T-helper 1 cell (primary cell): ENCODE measurements around the gene FAM120C.
A peak's percentile ranks its signal among the peaks of the same experiment; 100 is the strongest.

Experiments used
- DNase-seq, 5 donors: peaks; one replicate each; pipeline ENCODE4 v3.0.0-alpha.2; 2012 to 2020
- total RNA-seq, 4 donors: gene quantifications; one replicate each; lab custom pipeline; 2026; lab: John Stamatoyannopoulos, UW

The FAM120C gene, protein sequence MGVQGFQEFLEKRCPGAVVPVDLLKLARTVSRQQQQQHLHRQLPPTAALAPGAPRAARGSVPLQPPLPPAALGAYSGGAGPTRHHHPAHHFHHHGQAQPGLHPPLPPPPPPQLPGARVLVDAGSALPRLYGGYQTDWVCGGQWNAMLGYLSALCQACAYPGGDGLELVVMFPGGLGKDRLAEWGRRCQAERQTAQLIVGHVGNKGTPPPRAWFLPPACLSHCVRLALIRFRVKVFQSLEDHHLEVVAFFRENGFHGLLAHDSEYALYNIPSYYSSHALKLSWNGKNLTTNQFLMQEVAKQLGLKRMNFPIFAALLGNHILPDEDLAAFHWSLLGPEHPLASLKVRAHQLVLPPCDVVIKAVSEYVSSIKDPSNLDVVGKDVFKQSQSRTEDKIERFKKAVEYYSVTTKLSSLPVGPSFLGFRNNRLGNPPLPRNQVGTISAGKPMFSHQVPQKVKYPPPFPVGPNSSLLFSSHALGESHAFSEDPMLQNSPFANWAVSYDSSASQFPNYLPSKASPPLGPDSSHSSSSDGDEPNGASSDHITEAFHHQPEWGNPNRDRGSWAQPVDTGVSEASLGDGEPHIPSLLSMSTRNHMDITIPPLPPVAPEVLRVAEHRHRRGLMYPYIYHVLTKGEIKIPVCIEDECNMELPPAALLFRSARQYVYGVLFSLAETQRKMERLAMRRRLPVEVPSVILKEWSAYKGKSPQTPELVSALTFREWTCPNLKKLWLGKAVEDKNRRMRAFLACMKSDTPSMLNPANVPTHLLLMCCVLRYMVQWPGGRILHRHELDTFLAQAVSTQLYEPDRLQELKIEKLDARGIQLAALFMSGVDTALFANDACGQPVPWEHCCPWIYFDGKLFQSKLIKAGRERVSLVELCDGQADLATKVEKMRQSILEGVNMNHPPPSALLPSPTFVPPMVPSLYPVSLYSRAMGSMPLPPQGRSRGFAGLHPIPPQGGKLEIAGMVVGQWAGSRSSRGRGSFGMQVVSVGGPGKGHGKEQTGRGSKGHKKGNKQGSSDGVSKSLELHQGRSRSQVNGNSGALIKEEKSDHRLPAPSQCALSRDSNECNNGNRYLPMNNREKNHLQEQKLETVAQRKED
- total RNA-seq = 8.7 to 15.8 (median 11.0) reads per million in 4 donors

DNA sequence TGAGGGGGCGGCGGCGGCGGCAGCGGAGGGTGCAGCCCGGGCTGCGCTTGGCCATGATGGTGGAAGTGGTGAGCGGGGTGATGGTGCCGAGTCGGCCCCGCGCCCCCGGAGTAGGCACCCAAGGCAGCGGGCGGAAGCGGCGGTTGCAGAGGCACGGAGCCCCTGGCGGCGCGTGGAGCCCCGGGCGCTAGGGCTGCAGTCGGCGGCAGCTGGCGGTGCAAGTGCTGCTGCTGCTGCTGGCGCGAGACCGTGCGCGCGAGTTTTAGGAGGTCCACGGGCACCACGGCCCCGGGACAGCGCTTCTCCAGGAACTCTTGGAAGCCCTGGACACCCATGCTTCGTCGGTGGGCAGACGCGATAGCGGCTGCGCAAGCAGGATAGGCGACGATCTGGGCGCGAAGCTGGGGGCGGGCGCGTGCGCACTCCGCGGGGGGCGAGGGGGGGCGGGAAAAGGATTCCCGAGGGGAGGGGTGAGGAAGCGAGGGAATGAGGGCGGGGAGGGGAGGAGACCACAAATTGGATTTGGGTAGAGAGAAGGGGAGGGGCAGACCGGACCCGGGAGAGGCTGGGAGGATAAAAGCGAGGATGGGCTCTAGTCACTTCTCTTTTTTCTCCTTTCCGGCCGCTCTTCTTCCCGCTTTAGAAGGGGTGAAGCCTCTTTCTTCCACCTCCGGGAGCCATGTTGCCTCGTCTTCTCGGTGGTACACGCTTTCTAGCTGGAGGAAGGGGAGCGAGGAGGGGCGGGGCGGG, at the start of gene FAM120C:
FAM120C (minus strand) TSS at position 391 of the 750 bp plus-strand sequence; CDS start at position 335, 56 bp downstream.
- peak; percentile 26 to 82 (median 50) for DNase-seq

DNA sequence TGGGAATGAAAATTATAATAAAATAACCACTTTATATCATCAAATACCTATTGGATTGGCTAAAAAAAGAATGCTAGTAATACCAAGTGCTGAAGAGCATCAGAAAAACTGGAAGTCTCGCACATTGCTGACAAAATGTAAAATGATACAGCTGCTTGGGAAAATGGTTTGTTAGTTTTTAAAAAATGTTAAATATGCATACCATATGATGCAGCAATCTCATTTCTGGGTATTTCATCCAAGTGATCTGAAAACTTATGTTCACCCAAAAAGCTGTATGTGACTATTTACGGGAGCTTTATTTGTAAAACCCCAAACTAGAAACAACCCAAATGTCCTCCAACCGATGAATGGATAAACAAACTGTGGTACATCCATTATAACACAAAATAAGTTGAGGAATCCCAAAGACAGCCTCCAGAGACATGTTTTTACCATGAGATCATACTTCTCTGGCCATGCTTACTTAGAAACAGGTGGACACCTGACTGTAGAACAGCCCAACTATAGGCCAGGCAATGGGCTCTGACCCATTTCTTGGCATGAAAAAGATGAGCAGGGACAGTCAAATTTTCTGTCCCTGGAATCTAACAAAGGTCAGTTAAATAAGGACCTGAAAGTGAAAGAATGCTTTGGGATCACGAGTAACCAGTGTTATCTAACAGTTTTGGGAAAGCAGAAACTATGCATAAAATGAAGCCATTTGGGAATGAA, 47.5 kb upstream of the FAM120C start:
- DNase-seq = no peak

DNA sequence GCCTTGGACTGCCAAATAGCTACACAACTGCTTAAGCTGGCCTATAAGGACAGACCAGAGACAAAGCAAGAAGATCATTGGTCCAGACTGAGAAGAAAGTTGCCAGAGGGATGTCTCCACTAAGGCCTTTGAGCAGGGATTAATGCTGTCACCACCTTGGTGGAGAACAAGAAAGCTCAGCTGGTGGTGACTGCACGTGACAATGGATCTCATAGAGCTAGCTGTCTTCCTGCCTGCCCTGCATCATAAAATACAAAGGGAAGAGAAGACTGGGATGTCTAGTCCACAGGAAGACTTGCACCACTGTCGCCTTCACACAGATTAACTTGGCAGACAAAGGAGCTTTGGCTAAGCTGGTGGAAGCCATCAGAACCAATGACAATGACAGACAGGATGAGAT, 40.5 kb upstream of the FAM120C start:
- DNase-seq = no peak

DNA sequence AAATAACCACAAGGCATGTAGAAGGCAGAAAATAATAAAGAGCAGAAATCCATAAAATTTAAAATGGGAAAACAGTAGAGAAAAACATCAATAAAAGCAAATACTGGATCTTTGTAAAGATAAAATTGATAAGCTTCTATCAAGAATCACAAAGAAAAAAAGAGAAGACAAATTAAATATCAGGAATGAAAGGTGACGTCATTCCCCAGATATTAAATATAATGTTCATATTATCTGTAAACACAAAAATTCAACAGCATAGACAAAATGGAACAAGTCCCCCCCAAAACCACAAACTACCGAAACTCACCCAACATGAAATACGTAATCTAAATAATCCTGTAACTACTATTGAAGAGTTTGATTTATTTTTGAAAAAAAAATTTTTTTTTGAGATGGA, 30.5 kb upstream of the FAM120C start:
- DNase-seq = no peak

DNA sequence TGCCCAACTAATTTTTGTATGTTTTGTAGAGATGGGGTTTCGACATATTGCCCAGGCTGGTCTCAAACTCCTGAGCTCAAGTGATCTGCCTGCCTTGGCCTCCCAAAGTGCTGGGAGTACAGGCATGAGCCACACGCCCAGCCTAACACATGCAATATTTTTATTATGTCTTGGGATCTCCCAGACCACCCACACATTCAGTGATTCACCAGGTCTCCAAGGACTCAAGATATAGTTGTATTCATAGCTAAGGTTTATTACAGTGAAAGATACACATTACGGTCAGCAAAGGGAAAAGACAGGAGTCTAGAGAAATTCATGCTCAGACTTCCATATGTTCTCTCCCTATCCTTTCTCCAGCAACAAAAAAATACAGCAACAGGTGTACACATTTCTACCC, 25.5 kb upstream of the FAM120C start:
- DNase-seq = no peak

DNA sequence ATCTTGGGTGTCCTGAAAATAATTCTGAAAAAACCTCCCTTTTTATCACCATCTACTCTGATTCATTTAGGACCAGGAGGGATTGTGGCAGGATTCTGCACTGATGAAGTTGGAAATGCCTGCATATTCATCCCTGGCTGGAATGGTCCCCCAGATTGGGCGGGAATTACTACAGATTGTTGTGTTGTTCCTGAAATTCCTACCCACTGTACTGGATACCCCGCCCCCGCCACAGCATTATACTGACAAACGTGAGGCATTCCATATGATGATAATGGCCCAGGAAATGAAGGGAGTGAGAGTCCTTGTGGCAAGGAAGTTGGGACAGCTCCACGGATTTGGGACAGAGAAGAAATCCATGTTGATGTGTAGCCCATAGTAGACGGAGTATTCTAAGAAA, 15.2 kb upstream of the FAM120C start:
- no peak for DNase-seq

DNA sequence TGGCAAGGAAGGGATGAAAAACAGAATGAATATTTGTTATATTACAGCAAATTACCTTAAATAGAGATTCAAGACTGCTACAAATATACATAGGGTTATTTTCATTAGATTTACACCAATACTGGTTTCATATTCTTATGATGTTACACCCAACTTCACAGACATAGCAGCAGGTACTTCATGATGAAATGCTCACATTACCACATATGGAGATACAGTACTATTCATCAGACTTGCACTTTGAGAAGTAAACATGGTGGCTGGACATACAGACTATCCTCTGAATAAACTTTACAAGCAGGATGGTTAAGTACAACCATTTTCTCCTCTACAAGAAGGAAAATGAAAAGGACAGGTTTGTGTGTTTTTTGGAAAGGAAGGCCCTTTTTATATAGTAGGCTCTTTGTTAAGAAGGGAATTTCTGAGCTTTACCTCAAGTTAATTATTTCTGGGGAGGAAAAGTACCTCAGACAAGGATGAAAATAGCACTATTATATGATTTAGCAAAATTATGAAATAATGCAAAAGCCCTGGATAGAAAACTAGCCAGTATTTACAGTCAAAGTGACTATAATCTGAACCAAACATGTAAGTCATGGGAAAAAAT, 12.0 kb upstream of the FAM120C start:
- no peak for DNase-seq

DNA sequence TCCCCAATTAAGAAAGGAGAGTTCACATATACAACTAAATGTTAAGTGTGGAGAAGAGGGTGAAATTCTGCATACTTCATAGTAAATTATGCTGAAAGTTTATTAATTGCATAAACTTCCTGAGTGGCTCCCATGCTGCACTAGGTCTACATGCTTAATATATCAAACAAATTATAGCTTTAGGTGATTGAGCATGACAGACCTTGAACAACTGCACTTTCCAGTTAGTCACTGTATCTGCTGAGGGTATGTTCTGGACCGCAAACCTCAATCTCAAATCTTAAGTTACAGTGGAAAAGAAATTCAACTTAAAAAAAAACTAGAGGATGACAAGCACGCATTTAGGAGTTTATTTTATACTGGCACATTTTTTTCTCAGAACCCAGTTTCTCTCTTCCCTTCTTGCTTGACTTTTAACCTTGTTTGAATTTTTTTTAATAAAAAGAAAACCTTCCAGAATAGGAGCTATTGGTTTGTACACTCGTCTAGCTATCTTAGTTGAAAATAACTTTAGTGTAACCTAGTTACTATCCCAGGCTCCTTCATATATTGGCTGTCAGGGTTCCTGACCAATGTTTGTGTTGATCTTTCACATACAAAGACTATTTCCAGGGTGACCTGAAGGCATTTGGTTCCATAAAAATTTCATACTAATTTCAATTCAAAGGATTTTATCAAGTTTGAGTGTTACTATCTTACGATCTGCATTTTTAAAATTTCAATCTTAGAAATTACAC, 10.2 kb upstream of the FAM120C start:
- DNase-seq = no peak

DNA sequence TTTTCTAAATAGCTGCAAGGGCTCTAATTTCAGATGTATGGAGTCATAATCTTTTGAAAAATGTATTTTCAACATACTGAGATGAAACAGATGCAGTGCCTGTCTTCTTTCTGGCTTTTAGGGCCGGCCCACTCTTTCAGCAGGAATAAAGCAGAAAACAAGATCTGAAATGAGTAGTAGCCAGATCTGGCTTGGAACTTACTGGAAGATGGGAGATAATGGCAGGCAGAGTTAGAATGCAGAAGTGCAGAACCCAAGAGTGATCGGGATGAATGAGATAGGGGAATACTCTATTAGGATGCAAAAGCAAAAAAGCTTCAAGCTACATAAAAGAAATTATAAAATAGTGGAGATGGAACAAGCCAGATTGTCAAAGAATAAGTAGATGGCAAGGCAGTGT, 1.4 kb upstream of the FAM120C start:
- no peak for DNase-seq

DNA sequence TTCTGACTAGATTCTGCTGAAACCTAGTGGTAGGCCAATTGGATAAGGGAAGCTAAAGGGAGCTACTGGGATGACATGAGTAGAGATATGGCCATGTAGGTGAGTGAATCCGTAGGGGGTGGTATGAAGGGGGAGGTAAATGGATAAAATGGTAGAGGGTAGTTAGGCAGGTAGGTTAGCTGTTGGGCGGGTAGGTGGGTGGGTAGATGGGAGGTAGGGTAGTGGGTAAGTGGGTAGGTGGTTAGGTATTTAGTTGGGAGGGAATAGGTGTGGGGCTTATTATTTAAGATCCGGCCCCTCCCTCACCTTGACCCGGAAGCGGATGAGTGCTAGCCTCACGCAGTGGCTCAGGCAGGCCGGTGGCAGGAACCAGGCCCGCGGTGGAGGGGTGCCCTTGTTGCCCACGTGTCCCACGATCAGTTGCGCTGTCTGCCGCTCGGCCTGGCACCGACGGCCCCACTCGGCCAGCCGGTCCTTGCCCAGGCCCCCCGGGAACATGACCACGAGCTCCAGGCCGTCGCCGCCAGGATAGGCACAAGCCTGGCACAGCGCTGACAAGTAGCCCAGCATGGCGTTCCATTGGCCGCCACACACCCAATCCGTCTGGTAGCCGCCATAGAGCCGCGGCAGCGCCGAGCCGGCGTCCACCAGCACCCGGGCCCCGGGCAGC, 725 bp downstream of the FAM120C start:
- peak; percentile 29 to 72 (median 60) for DNase-seq

DNA sequence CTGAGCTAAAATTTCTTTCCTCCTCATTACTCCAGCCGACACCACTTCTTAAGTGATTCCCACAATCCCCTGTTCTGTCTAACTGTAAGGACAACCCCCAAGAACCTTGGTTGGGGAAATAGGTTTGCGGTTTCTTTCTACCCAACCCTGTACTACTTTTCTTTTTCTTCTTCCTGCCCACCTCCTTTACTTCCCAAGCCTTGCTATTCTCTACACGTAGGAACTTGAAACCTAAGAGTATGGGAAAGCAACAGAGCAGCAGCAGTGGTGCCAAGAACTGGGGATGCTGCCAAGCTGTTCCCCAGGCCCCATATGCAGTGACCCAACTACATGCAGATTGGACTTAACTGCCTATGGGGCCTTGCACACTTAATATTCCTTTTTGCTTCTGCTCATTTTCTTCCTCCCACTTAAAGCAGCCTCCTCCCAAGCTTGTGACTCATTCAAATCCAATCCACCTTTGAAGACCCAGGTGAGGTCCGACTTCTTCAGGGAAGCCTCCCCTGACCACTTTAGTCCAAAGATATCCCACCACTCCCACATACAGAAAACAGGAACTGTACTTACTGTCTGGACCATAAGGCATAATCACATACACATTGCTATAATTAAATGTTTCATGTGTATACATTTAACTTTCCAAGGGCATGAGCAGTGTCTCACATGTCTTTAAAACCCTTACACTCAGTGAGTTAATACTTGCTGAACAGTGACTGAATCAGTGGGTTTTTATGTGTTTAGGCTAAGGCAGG, 1.7 kb downstream of the FAM120C start:
- no peak for DNase-seq

DNA sequence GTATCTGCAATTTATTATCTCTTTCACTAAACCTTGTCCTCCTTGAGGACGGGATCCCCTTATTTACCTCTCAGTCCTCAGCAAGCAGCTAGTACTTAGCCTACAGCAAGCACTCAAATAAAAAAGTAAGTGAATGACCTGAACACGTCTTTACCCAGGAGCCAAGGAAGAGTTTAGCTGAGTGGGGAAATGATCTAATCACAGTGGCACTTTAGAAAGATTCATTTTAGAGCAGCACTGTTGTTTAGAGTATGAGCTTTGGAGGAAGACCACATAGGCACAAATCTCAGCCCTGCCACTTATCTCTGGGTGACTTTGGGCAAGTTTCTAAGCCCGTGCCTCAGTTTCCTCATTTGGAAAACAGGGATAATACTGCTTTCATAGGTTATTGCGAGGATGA, 2.7 kb downstream of the FAM120C start:
- no peak for DNase-seq

DNA sequence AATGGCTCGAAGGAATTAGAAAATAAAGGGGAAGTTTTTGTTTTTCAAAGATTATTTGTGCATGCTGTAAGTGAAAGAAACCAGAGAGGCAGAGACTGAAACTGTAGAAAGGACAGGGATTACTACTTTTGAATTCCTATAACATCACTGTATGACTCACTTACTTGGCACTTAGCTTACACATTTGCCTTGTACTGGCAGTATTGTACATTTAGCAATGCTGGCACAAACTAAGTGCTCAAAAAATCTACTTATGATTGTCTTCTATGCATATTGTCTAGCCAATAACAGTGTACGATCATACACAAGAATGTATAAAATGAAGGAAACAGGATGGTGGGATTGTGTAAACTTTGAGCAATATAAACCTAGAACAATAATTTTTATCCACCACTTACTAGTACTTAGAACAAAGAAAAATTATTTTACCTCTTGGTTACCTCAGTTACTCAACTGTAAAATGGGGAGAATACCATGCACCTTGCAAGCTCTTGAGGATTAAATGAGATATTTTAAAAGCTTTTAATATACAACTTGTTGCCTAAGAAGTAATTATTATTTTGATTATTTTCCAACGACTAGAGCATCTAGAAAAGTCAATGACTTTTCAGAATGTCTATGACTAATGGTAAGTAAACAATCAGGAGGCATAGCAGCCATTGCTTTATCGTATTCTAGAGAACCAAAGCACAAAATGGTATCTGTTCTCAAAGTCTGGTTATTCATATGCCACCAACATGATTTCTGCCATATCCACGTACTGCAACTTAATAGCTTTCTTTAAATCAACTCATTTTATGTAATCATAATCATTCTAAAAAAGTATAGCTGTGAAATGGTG, 4.7 kb downstream of the FAM120C start:
- peak in 1 of 5 donors; percentile 17 for DNase-seq

DNA sequence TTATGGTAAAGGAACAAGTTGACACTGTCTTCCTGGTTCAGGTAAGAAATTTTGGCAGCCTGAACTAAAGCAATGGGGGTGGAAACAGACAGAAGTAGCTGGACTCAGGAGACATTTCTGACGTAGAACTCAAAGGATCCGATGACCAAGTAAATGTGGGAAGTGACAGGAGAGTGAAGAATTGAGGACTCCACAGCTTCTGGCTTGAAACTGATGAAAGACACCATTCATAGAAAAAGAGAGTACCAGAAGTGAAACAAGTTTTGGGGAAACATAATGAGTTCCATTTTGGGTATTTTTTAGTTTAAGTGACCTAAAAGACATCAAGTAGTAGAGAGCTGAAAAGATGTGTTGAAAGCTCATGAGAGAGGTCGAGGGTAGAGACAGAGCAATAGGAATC, 5.7 kb downstream of the FAM120C start:
- DNase-seq = no peak

DNA sequence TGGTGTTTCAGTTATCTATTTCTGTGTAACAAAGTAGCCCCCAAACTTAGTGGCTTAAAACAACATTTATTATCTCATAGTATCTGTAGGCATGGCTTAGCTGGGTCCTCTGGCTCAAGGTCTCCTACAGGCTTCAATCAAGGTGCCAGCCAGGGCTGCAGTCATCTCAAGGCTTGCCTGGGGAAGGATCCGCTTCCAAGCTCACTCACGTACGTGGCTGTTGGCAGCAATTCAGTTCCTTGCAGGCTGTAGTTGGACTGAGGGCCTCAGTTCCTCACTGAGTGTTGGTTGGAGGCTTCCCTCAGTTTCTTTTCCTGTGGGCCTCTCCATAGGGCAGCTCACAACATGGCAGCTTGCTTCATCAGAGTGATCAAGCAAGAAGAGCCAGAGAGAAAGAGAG, 9.3 kb downstream of the FAM120C start:
- no peak for DNase-seq

DNA sequence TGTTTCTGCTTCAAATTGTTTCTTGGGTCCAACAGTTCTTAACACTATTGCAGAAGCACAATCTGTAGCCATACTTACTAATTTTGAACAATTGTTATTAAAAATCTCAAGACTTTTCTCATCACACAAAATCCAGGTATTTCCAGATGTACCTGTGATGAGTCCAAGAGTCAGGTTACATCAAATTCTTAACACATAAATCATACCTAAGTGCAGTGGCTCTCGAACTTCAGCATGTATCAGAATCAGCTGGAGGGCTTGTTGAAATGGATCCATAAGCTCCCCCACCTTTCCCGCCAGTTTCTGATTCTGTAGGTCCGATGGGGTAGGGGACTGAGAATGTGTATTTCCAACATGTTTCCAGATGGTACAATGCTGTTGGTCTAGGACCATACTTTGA, 10.6 kb downstream of the FAM120C start:
- DNase-seq = no peak

DNA sequence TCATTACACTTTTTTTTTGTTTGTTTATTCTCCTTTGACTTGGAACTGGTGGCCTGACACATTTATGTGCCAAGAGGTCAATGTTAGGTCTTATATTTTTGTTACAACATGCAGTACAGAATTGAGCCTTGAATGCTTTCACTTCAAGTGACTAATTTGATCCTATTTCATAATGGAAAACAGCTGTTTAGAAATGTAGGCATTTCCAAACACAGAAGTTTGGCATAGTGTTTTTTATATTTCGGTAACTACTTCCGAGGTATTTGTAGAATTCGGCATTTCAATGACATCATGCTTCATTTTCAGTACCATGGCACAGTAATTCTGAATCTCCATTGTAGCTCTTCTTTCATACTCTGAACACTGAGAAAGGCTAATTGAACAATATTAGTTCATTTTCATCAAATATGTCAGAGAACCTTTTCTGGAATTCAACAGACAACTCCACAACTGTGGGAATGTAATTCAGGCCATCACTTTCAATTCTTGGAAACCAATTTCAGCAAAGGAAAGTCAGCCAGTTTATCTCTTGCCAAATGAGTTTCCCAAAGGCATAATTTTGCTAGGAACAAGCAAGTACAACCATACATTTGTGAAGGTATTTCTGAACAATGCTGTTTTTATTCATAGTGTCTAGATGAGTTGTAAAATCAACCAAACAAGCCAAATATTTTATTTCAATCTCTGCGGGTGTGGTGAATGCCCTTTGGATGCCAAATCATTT, 11.4 kb downstream of the FAM120C start:
- no peak for DNase-seq

DNA sequence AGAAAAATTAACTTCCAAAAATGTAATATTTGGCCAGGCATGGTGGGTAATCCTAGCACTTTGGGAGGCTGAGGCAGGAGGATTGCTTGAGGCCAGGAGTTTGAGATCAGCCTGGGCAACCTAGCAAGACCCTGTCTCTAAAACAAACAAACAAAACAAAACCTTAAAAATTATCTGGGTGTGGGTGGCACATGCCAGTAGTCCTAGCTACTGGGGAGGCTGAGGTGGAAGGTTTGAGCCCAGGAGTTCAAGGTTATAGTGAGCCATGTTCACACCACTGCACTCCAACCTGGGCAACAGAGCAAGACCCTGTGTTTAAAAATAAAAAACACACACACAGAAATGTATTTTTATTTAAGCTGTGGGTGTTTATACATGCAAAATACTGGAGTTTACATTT, 12.0 kb downstream of the FAM120C start:
- DNase-seq = no peak
